IMR-90 (cell line): ENCODE measurements around the gene RERE. TPM values are rescaled to one million over a fixed set of nuclear protein-coding genes. Genes with fewer than 3 reads are reported as not detected.
"Not testable (repeated sequence)": the region's sequence is repeated elsewhere in the genome, so short reads cannot be mapped to it uniquely, and the experiment has no call there.

Experiments used
- ATAC-seq: fragments of 200-7000 bp; cut with Tn5 transposase; 2 replicates; pipeline ENCODE4 v1.9.1; 2020; ENCODE audit warnings: low read depth, mild to moderate bottlenecking, moderate library complexity
- BruUV-seq: library from RNA; stranded (reverse); fragments of 400-500 nt; replicated peaks from 2 replicates; lab custom pipeline; 2021; lab: Mats Ljungman, UMichigan
- CTCF ChIA-PET: fragments of 300-600 bp; formaldehyde crosslinking; extraction: SDS; loops from one replicate; lab custom pipeline; 2021; ENCODE audit warnings: antibody characterized with exemption; lab: Yijun Ruan, JAX
- POLR2A ChIA-PET: fragments of 300-600 bp; sonication (Branson Sonifier 250); formaldehyde crosslinking; loops from one replicate; lab custom pipeline; 2022; ENCODE audit warnings: antibody characterized with exemption; ENCODE audit not compliant: unreplicated experiment; lab: Charles Lee
- DNase-seq: peaks from one replicate; pipeline ENCODE4 v3.0.0; 2013
- H2AFZ ChIP-seq: replicated peaks from 2 replicates; pipeline ENCODE3; 2013; ENCODE audit warnings: low read length, mild to moderate bottlenecking; ENCODE audit not compliant: poor library complexity
- H2AK5ac ChIP-seq: 2 replicates; pipeline ENCODE4 v1.6.1; 2013; ENCODE audit warnings: low read depth, low read length, inconsistent platforms
- H2AK9ac ChIP-seq: replicated peaks from 2 replicates; pipeline ENCODE3; 2013; ENCODE audit warnings: mild to moderate bottlenecking, low read depth, low read length, moderate library complexity; ENCODE audit not compliant: poor library complexity
- H2BK120ac ChIP-seq: 2 replicates; pipeline ENCODE4 v1.6.1; 2013; ENCODE audit warnings: low read depth, low read length, inconsistent platforms
- H2BK15ac ChIP-seq: 3 replicates; pipeline ENCODE4 v1.6.1; 2013; ENCODE audit warnings: low read depth, low read length, inconsistent platforms
- H2BK20ac ChIP-seq: 2 replicates; pipeline ENCODE4 v1.6.1; 2013; ENCODE audit warnings: low read depth, mild to moderate bottlenecking, inconsistent platforms, low read length, moderate library complexity
- H2BK5ac ChIP-seq: 2 replicates; pipeline ENCODE4 v1.6.1; 2013; ENCODE audit warnings: mild to moderate bottlenecking, low read depth, low read length, inconsistent platforms; ENCODE audit not compliant: poor library complexity, severe bottlenecking
- H3K14ac ChIP-seq: replicated peaks from 2 replicates; pipeline ENCODE4 v1.6.1; 2013; ENCODE audit warnings: low read depth, low read length, inconsistent platforms
- H3K18ac ChIP-seq: 2 replicates; pipeline ENCODE4 v1.6.1; 2013; ENCODE audit warnings: low read depth, low read length, control low read depth
- H3K23ac ChIP-seq: 2 replicates; pipeline ENCODE4 v1.6.1; 2013; ENCODE audit warnings: low read depth, low read length, inconsistent platforms
- H3K27ac ChIP-seq: 2 replicates; pipeline ENCODE4 v1.5.1; 2013; ENCODE audit warnings: mild to moderate bottlenecking, control low read depth, low read length; ENCODE audit not compliant: insufficient read depth
- H3K27me3 ChIP-seq: 2 replicates; pipeline ENCODE4 v1.6.1; 2013; ENCODE audit warnings: low read length; ENCODE audit not compliant: control insufficient read depth, insufficient read depth
- H3K36me3 ChIP-seq: 2 replicates; pipeline ENCODE4 v1.6.1; 2013; ENCODE audit warnings: low read length, mixed read lengths; ENCODE audit not compliant: control insufficient read depth, insufficient read depth
- H3K4ac ChIP-seq: 2 replicates; pipeline ENCODE4 v1.6.1; 2013; ENCODE audit warnings: low read depth, low read length, inconsistent platforms
- H3K4me1 ChIP-seq: 2 replicates; pipeline ENCODE4 v1.6.1; 2013; ENCODE audit warnings: low read length, mixed read lengths; ENCODE audit not compliant: control insufficient read depth, insufficient read depth
- H3K4me2 ChIP-seq: 2 replicates; pipeline ENCODE4 v1.6.1; 2013; ENCODE audit warnings: low read depth, mild to moderate bottlenecking, control low read depth, low read length, moderate library complexity
- H3K4me3 ChIP-seq: 2 replicates; pipeline ENCODE4 v1.5.1; 2013; ENCODE audit warnings: low read depth, mild to moderate bottlenecking, control low read depth, low read length, moderate library complexity; ENCODE audit not compliant: insufficient read depth
- H3K56ac ChIP-seq: 2 replicates; pipeline ENCODE4 v1.6.1; 2013; ENCODE audit warnings: low read length, inconsistent platforms; ENCODE audit not compliant: insufficient read depth; ENCODE audit errors: extremely low read depth
- H3K79me1 ChIP-seq, 2 experiments: 2 replicates each; pipeline ENCODE4 v1.6.1; 2013; ENCODE audit warnings: low read length in 2 of 2, inconsistent platforms in 1 of 2, low read depth in 1 of 2
- H3K9ac ChIP-seq: 2 replicates; pipeline ENCODE4 v1.6.1; 2013; ENCODE audit warnings: low read depth, low read length, control low read depth
- H3K9me1 ChIP-seq: 2 replicates; pipeline ENCODE4 v1.6.1; 2013; ENCODE audit warnings: low read length, inconsistent platforms; ENCODE audit not compliant: insufficient read depth
- H3K9me3 ChIP-seq: 2 replicates; pipeline ENCODE4 v1.6.1; 2013; ENCODE audit warnings: low read length; ENCODE audit not compliant: control insufficient read depth, insufficient read depth
- H4K20me1 ChIP-seq: 2 replicates; pipeline ENCODE4 v1.6.1; 2013; ENCODE audit warnings: low read length, inconsistent platforms; ENCODE audit not compliant: insufficient read depth
- H4K5ac ChIP-seq: 2 replicates; pipeline ENCODE4 v1.6.1; 2013; ENCODE audit warnings: mild to moderate bottlenecking, low read depth, low read length, control low read depth
- H4K8ac ChIP-seq, 2 experiments: 2 replicates each; pipeline ENCODE4 v1.6.1; 2013; ENCODE audit warnings: low read depth in 2 of 2, low read length in 2 of 2, control low read depth in 1 of 2, inconsistent platforms in 1 of 2
- H4K91ac ChIP-seq: 2 replicates; pipeline ENCODE4 v1.6.1; 2013; ENCODE audit warnings: low read depth, low read length, inconsistent platforms; ENCODE audit not compliant: insufficient read depth
- WGBS, 2 experiments: methylation state at CpG; one replicate each; pipeline versions ENCODE4 v1.1.5 to v1.1.7; 2013; ENCODE audit warnings: missing lambda C conversion rate in 2 of 2; ENCODE audit not compliant: insufficient read length in 1 of 2; ENCODE audit errors: extremely low coverage in 2 of 2; 5-methylcytosine and 5-hydroxymethylcytosine counted together
- dilution Hi-C: fragments of 300-500 bp; cut with HindIII; formaldehyde crosslinking; loops from one replicate; pipeline ENCODE4 v1.14.3; 2018; ENCODE audit warnings: low sequenced_read_pairs; ENCODE audit not compliant: unreplicated experiment
- in situ Hi-C: fragments of 300-500 bp; cut with MboI; formaldehyde crosslinking; loops from 3 replicates; pipeline ENCODE4 v1.14.3; 2019; ENCODE audit warnings: low sequenced_read_pairs, inconsistent platforms, mixed read lengths
- intact Hi-C: fragments of 100-400 bp; cut with micrococcal nuclease; formaldehyde crosslinking; loops from 2 replicates; pipeline ENCODE4 v1.10.0; 2022
- polyA plus RNA-seq, 3 experiments: library from polyadenylated mRNA; depleted of rRNA; stranded (reverse); fragments of >200 nt; gene quantifications; 2 replicates each; pipeline ENCODE4 v1.2.3, GENCODE V29; 2012; ENCODE audit warnings: low replicate concordance in 1 of 3
- total RNA-seq: library from RNA; depleted of rRNA; stranded (reverse); fragments of >200 nt; gene quantifications from 2 replicates; pipeline ENCODE4 v1.2.3, GENCODE V29; 2012

Gene RERE
- total and polyA plus RNA-seq, 2 of the 4 experiments (the other 2 are of a cell fraction), result 11.5 to 25.1 TPM

GRCh38 chr1:8619419-8619818 is 198.0 kb downstream of the RERE start:
- ATAC-seq, H4K5ac ChIP-seq, H4K8ac ChIP-seq, H4K20me1 ChIP-seq, in situ Hi-C loops, H2AK9ac ChIP-seq, H3K4me1 ChIP-seq, H3K36me3 ChIP-seq, H3K18ac ChIP-seq, H3K27me3 ChIP-seq, dilution Hi-C loops, H2BK15ac ChIP-seq, H3K56ac ChIP-seq, H4K91ac ChIP-seq, H3K9me1 ChIP-seq, H3K27ac ChIP-seq, H3K4me3 ChIP-seq, BruUV-seq, H2BK120ac ChIP-seq, POLR2A ChIA-PET, H2AK5ac ChIP-seq, DNase-seq, H3K4me2 ChIP-seq, H3K23ac ChIP-seq, intact Hi-C loops, H2BK20ac ChIP-seq, H3K9ac ChIP-seq, H2AFZ ChIP-seq, H2BK5ac ChIP-seq, H3K4ac ChIP-seq, H3K14ac ChIP-seq, H3K9me3 ChIP-seq: not testable (repeated sequence)
- no CpG with 5 or more reads among the region's 2 CpGs for WGBS, 2 experiments
- H3K79me1 ChIP-seq, result peaks cover 9 to 32% of the 10 kb centered on the region in 2 experiments
- CTCF ChIA-PET, result interaction anchor here (0.5 kb wide), 1 partner anchor 138 kb away, joined by 3 read pairs; no protein-coding TSS in a partner anchor
